NCI-H748 treated with DMSO at 0.1 percent for 48 hours (cell line): ENCODE results near the gene BARHL1.

ENCODE experiments used
- DNase-seq: peaks from one replicate; lab custom pipeline; 2025; lab: John Stamatoyannopoulos, UW

The BARHL1 gene

GRCh38 chr9:132587592-132587955 lies 5.2 kb downstream of the BARHL1 start:
- DNase-seq = no peak

GRCh38 chr9:132588098-132588497 lies 5.7 kb downstream of the BARHL1 start:
- DNase-seq = no peak

GRCh38 chr9:132588501-132589147 lies 6.2 kb downstream of the BARHL1 start:
- DNase-seq = no peak

DNA sequence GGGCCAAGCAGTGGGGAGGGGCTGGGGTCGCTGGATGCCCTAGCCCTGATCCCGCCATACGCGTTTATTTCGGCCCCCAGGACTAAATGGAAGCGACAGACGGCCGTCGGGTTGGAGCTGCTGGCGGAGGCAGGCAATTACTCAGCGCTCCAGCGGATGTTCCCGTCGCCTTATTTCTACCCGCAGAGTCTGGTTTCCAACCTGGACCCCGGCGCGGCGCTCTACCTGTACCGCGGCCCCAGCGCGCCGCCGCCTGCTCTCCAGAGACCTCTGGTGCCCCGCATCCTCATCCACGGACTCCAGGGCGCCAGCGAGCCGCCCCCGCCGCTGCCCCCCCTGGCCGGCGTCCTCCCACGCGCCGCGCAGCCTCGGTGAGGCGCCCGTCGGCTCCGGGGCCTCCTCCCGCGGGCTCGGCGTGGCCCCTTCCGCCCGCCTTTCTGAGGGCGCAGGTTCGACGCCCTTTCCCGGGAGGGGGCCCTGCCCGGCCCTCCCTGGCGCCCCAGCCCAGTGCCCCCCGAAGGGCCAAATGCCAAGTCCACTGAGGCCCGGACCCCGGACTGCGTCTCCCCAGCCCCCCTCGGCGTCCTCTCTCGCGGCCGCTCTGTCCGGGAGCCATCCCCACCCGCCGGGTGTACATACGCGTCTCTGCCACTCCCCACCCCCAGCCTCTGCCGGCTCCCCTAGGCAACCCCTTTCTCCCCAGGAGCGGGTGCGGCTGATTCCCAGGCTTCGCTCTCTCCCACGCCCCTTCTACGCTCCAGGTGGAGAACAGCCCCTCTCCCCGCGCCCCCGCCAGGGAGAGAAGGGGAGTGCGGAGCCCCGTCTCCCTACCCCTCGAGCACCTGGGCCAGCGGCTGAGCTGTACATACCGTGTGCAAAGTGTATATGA lies 7.0 kb downstream of the BARHL1 start:
- DNase-seq = no peak

- no peak for DNase-seq
These were observed 7.6 kb downstream of the BARHL1 start for GRCh38 chr9:132590037-132590317.

GRCh38 chr9:132590318-132591182 lies 8.1 kb downstream of the BARHL1 start:
- no peak for DNase-seq

GRCh38 chr9:132591244-132591643 lies 8.8 kb downstream of the BARHL1 start:
- DNase-seq = no peak

- no peak for DNase-seq
These were observed 9.4 kb downstream of the BARHL1 start for GRCh38 chr9:132591751-132592314.

GRCh38 chr9:132592451-132592850 lies 10.0 kb downstream of the BARHL1 start:
- no peak for DNase-seq

DNA sequence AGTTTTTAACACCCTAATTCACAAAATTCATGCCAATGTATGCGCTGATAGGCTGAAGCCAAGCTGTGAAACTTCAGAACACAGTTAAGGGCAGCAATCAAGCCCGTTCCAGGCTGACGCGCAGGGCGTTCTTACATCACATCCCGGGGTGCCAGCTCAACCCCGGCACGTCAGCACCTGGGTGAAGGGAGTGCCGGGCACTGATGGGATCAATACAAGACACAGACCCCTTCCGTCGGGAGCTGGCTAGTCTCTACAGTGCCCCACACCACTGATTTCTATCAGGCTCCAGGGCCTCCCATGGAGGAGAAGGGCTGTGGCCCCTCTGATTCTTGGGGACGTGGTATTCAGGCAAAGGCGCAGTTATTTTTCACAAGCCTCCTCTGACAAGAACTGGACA lies 12.0 kb downstream of the BARHL1 start:
- no peak for DNase-seq

DNA sequence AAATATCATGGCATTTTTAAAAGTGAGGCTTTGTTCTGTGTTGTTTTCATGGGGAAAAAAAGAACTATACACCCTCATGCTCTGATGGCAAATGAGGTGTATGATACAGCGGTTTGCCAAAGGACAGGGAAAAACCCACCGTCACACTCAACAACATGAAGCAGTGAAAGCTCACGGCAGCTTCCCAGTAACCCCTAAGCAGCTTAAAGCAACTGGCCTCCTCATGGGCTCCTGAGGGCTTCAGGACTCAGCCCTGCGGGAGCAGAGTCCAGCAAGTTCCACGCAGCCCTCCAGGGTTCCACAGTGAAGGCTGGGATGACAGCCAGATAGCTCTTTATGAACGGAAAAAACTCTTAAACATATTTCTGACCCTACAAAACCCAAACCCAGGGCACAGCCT lies 12.9 kb downstream of the BARHL1 start:
- no peak for DNase-seq

GRCh38 chr9:132596200-132596599 lies 13.8 kb downstream of the BARHL1 start:
- no peak for DNase-seq

DNA sequence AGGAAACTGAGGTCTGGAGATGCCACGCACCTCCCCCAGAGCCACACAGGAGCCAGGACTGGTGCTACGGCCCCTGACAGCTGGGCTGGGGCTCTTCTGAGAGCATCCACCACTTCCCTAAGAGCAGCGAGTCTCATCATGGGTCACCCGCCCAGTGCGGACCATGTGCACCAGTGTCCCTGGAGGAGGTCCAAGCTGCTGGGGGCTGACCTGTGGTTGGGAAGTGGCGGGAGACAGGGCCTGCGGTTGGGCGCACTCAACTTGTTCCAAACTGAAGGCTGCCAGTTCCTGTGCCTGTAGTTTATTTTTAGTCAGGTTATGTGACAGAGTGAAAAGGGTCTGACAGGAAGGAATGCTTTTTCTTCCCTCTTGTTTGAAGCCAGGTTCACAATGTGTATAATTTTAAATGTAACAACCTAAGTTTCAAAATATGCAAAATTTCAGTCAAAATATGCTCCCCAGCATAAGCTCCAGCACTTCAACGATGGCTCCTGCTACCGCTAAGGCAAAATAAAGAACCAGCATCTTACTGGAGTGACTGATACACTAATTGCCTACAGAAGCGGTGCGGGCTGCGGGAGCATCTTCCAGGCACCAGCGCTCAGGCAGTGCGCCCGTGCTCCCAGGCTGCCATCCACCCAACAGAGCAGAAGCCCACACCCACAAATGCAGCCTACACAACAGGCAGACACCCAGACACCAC lies 14.8 kb downstream of the BARHL1 start:
- no peak for DNase-seq

DNA sequence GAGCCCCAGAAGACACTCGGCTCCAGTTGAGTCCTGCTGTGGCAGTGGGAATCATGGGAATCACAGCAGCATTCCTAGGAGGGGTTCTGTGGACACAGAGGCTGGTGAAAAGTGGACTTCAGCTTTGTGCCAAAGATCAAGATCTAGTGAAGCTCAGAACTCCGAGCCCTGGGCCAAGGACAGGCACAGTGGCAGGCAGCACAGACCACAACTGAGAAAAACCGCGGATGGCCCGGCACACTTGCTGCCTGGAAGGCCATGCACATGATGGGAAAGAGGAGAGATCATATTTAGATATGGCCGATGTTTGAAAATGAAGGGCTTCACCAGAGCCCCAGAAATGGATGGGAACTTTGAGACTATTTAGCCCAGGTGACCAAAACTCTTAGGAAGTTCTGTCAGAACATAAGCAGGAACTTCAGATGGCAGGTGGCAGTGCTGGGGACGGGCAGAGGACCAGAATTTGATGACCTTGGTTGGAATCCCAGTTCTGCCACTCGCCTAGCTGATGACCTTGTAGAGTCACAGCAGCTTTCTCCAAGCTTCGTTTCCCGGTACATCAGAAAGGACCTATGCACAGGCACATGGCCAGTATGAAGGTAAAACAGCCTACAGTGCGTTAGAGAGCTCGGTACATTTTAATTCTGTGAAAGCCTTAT lies 18.0 kb downstream of the BARHL1 start:
- no peak for DNase-seq

DNA sequence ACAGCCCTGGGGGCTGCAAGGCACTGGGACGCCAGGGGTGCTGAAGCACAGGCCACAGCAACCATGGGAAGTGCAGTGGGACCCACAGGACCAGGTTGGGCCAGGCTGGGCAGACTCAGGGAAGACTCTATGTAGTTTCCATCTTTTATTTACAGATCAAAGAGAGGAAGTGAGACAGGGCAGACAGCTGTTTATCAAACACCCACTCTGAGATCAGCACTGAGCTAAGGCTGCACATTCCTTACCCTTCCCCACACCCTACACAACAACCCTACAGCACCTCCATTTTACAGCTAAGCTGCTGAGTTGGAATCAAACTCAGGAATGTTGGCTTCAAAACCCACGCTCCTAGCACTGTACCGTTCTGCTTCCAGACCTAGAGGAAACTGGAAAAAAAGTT lies 19.8 kb downstream of the BARHL1 start:
- no peak for DNase-seq

GRCh38 chr9:132605387-132605786 lies 23.0 kb downstream of the BARHL1 start:
- DNase-seq = no peak

DNA sequence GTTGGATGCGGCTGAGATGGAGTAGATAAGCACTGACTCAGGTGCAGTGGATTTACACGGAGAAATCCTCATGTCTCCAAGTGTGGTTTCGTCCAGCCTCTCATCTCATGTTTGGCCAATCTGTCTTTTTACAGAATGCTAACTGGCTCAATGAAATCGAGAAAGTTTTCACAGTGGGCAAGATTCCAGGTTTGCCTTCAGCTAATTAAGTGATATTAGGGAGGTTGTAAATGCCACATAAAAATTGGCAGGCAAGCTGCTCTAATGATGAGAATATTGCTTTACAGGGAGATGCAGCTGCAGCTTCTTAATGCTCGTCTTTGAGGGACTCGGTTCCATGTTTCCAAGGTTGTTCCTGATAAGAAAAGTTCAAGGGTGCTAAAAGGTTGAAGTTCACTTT lies 23.7 kb downstream of the BARHL1 start:
- no peak for DNase-seq

GRCh38 chr9:132609184-132609583 lies 26.8 kb downstream of the BARHL1 start:
- no peak for DNase-seq

DNA sequence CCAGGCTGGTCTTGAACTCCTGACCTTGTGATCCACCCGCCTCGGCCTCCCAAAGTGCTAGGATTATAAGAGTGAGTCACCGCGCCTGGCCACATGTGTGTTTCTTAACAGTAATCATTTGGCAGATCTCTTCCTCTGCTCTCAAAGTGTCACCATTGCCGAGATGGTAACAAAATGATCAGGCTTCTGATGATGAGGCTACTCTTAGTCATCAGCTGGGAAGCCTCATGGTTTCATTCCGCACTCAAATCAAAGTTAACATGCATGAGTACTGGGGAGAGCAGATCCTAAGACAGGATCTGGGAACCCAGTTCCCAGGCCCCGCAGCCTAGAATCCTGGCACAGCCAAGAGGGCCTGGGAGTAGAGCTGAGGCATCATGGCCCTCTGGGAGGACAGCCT lies 27.4 kb downstream of the BARHL1 start:
- DNase-seq = no peak

DNA sequence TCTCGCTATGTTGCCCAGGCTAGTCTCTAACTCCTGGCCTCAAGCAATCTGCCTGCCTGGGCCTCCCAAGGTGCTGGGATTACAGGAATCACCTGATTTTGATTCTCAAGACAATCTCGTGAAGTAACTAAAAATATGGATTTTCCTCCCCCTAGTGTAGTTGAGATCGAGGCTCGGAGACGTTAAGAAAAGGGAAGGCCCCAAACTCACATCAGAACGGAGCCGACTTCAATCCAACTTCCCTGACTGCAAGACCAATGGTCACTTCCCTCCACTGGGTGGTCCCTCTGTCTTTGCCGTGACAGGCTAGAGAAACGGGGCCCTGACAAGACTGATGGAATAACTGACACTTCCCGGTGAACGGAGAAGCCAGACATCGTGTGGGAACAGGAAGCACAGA lies 28.3 kb downstream of the BARHL1 start:
- no peak for DNase-seq

DNA sequence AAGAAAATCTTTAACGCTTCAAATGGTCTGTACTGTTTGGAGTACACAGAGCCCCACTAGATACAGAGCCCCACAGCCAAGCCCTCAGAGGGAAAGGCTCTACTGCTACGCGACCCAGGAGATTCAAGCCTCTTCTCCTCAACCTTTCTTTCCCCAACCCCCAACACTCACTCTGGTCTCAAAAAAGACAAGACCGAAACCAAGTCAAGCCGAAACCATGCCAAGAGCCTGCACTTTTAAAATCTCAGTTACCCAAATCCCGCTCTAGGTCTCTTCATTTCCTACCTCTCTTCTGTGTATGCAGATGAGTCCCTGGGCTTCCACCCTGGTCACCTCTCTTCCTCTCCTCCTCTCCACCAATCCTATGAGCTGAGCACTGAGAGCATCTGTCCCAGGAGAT lies 31.9 kb downstream of the BARHL1 start:
- no peak for DNase-seq
